ENCODE data around the gene PKNOX2.
"Not testable (repeated sequence)": the region's sequence is repeated elsewhere in the genome, so short reads cannot be mapped to it uniquely, and the experiment has no call there.

DNA sequence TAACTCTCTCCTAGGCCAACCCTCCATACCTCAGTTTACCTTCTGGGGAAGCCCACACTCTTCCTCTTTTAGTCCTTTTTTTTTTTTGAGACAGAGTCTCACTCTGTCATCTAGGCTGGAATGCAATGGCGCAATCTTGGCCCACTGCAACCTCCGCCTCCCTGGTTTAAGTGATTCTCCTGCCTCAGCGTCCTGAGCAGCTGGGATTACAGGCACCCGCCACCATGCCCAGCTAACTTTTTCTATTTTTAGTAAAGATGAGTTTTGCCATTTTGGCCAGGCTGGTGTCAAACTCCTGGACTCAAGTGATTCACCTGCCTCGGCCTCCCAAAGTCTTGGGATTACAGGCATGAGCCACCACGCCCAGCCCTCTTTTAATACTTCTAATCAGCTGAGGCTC, 58.6 kb downstream of the PKNOX2 start:
- TF ChIP-seq, protein P1, sequence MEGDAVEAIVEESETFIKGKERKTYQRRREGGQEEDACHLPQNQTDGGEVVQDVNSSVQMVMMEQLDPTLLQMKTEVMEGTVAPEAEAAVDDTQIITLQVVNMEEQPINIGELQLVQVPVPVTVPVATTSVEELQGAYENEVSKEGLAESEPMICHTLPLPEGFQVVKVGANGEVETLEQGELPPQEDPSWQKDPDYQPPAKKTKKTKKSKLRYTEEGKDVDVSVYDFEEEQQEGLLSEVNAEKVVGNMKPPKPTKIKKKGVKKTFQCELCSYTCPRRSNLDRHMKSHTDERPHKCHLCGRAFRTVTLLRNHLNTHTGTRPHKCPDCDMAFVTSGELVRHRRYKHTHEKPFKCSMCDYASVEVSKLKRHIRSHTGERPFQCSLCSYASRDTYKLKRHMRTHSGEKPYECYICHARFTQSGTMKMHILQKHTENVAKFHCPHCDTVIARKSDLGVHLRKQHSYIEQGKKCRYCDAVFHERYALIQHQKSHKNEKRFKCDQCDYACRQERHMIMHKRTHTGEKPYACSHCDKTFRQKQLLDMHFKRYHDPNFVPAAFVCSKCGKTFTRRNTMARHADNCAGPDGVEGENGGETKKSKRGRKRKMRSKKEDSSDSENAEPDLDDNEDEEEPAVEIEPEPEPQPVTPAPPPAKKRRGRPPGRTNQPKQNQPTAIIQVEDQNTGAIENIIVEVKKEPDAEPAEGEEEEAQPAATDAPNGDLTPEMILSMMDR (IDR thresholded peaks at IDR 0.05): not testable (repeated sequence)
- not testable (repeated sequence) for TF ChIP-seq POLR2A, EP300 (IDR thresholded peaks at IDR 0.05)

Measured in ovary (tissue), 3 donors.